ENCODE results near the gene OR2A14. TPM values are rescaled to one million over a fixed set of nuclear protein-coding genes. Genes with fewer than 3 reads are reported as not detected.

The OR2A14 gene, protein sequence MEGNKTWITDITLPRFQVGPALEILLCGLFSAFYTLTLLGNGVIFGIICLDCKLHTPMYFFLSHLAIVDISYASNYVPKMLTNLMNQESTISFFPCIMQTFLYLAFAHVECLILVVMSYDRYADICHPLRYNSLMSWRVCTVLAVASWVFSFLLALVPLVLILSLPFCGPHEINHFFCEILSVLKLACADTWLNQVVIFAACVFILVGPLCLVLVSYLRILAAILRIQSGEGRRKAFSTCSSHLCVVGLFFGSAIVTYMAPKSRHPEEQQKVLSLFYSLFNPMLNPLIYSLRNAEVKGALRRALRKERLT
- total RNA-seq (2014; rRNA removed; shearing (Covaris generic)): not detected in 2 replicates

DNA sequence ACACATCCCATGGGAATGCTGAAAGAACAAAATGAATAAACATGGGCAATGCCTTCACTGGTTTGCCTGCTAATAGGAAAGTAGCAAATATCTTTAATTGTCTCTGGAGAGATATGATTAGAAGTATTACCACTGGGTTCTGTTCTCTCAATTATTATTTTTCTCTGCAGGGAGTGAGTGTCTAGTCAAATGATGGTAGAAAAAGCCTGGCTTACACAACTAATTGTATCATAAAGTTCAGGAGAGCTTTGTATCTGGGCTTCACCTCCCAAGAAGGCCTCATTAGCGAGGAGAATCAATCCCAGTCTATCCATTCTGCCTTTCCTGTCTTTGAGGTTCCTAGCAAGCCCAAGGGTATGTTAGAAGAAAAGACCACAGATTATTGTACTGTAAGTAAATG is at the start of gene OR2A14:
TSS of gene OR2A14 (plus strand) at position 301 of the 400 bp plus-strand sequence. CDS start 5,937 bp downstream, outside the sequence.

GRCh38 chr7:144085978-144086377 is 37.0 kb upstream of the OR2A14 start, which contains the start of gene OR2A12:
Gene OR2A12 (plus strand): TSS chr7:144086278. CDS start chr7:144095108, 8,830 bp downstream.

GRCh38 chr7:144109283-144109682 is 13.7 kb upstream of the OR2A14 start, which contains the start of gene OR2A2:
Gene OR2A2 (plus strand): TSS chr7:144109583. CDS start chr7:144109583, 0 bp downstream.

Small RNAs within 50 kb of the gene (small RNA-seq; reads per million reads assigned to genes)
- gene OR2A41P: not detected

Other genes starting within 250 kb of the OR2A14 start
- gene TCAF1, start 221.0 kb upstream of the OR2A14 start, total RNA-seq (2014; rRNA removed; shearing (Covaris generic)): 27.6 and 30.8 TPM in 2 replicates
- not detected in 2 replicates for gene OR2F2, start 187.9 kb upstream of the OR2A14 start, total RNA-seq (2014; rRNA removed; shearing (Covaris generic))
- gene OR2F1, start 168.3 kb upstream of the OR2A14 start, total RNA-seq (2014; rRNA removed; shearing (Covaris generic)): 0.05 TPM in 1 of 2 replicates, not detected in the other
- not detected in 2 replicates for gene OR6B1, start 122.9 kb upstream of the OR2A14 start, total RNA-seq (2014; rRNA removed; shearing (Covaris generic))
- gene OR2A5, start 74.2 kb upstream of the OR2A14 start, total RNA-seq (2014; rRNA removed; shearing (Covaris generic)): not detected in 2 replicates
- gene OR2A25, start 53.4 kb upstream of the OR2A14 start, total RNA-seq (2014; rRNA removed; shearing (Covaris generic)): not detected in 2 replicates
- not detected in 2 replicates for gene OR2A12, start 36.9 kb upstream of the OR2A14 start, total RNA-seq (2014; rRNA removed; shearing (Covaris generic))
- not detected in 2 replicates for gene OR2A2, start 13.6 kb upstream of the OR2A14 start, total RNA-seq (2014; rRNA removed; shearing (Covaris generic))
- not detected in 2 replicates for gene CTAGE4, start 60.3 kb downstream of the OR2A14 start, total RNA-seq (2014; rRNA removed; shearing (Covaris generic))
- 0.03 TPM in 1 of 2 replicates, not detected in the other for gene ARHGEF35, start 72.7 kb downstream of the OR2A14 start, total RNA-seq (2014; rRNA removed; shearing (Covaris generic))
- not detected in 2 replicates for gene OR2A42, start 116.4 kb downstream of the OR2A14 start, total RNA-seq (2014; rRNA removed; shearing (Covaris generic))
- not detected in 2 replicates for gene OR2A7, start 141.6 kb downstream of the OR2A14 start, total RNA-seq (2014; rRNA removed; shearing (Covaris generic))
- gene CTAGE8, start 146.1 kb downstream of the OR2A14 start, total RNA-seq (2014; rRNA removed; shearing (Covaris generic)): not detected in 2 replicates
- gene OR2A1, start 189.2 kb downstream of the OR2A14 start, total RNA-seq (2014; rRNA removed; shearing (Covaris generic)): not detected in 2 replicates
- gene ARHGEF5, start 232.2 kb downstream of the OR2A14 start, total RNA-seq (2014; rRNA removed; shearing (Covaris generic)): 1.4 and 2.3 TPM in 2 replicates

Measured in A375 (cell line).